K562 (cell line): ENCODE results near the gene CHD6. TPM values are rescaled to one million over a fixed set of nuclear protein-coding genes. Genes with fewer than 3 reads are reported as not detected.

ENCODE experiments used
- ATAC-seq: fragments of 200-7000 bp; cut with Tn5 transposase; 3 replicates; pipeline ENCODE4 v1.9.1; 2020; ENCODE audit warnings: moderate library complexity
- BruUV-seq: library from RNA; stranded (reverse); fragments of 400-500 nt; replicated peaks from 2 replicates; lab custom pipeline; 2021; lab: Mats Ljungman, UMichigan
- CTCF ChIA-PET: fragments of 300-600 bp; formaldehyde crosslinking; extraction: SDS; loops from one replicate; lab custom pipeline; 2021; ENCODE audit warnings: low intra/inter-chr PET ratio; lab: Yijun Ruan, JAX
- POLR2A ChIA-PET: fragments of 300-600, 350-650 bp; sonication (Branson Sonifier 250); formaldehyde crosslinking; extraction: SDS; loops from one replicate; lab custom pipeline; 2021; ENCODE audit warnings: antibody characterized with exemption, inconsistent platforms; lab: Yijun Ruan, JAX
- DNase-seq, 4 experiments: peaks; one replicate each; pipeline versions ENCODE4 v3.0.0 to v3.0.0-alpha.2; 2011 to 2018; ENCODE audit warnings: low spot score in 3 of 4, mixed read lengths in 3 of 4; ENCODE audit errors: extremely low read depth in 1 of 4
- FAIRE-seq: peaks from 2 replicates; lab custom pipeline; 2011; peaks lifted over from hg19 to GRCh38; lab: Jason Lieb, UNC
- H2AFZ ChIP-seq: 2 replicates; pipeline ENCODE4 v1.6.0; 2011; ENCODE audit warnings: low read depth, low read length, control low read depth, inconsistent platforms
- H3K27ac ChIP-seq: fragments of 200-600 bp; 3 replicates; pipeline ENCODE4 v1.8.0; 2011; ENCODE audit warnings: low read depth, mild to moderate bottlenecking, control low read depth, inconsistent platforms, low read length, moderate library complexity, mixed read lengths; ENCODE audit errors: extremely low read depth
- H3K27me3 ChIP-seq, 2 experiments: fragments of 300-600 bp in 1 of 2; 2 replicates in 1 of 2; 3 replicates in 1 of 2; pipeline versions ENCODE4 v1.6.0 to v1.8.0; 2011; ENCODE audit warnings: inconsistent platforms in 2 of 2, low read length in 2 of 2, mild to moderate bottlenecking in 1 of 2, mixed read lengths in 1 of 2, moderate library complexity in 1 of 2; ENCODE audit not compliant: control insufficient read depth in 2 of 2, insufficient read depth in 2 of 2
- H3K36me3 ChIP-seq: fragments of 300-600 bp; 3 replicates; pipeline ENCODE4 v1.8.0; 2011; ENCODE audit warnings: mild to moderate bottlenecking, low read length, inconsistent platforms; ENCODE audit not compliant: control insufficient read depth, insufficient read depth
- H3K4me1 ChIP-seq, 2 experiments: fragments of 200-600 bp in 1 of 2; replicated peaks in 1 of 2; 2 replicates in 1 of 2; 3 replicates in 1 of 2; pipeline versions ENCODE4 v1.5.1 to v1.8.0; 2011; ENCODE audit warnings: inconsistent platforms in 2 of 2, low read length in 2 of 2, mild to moderate bottlenecking in 1 of 2, mixed read lengths in 1 of 2, moderate library complexity in 1 of 2; ENCODE audit not compliant: control insufficient read depth in 2 of 2, insufficient read depth in 2 of 2
- H3K4me2 ChIP-seq: 2 replicates; pipeline ENCODE4 v1.6.1; 2011; ENCODE audit warnings: low read length, control low read depth, inconsistent platforms, mixed read lengths; ENCODE audit not compliant: insufficient read depth
- H3K4me3 ChIP-seq: fragments of 200-600 bp; sonication (generic), shearing (Covaris generic); 2 replicates; pipeline ENCODE4 v1.5.1; 2016; ENCODE audit warnings: control low read depth, inconsistent platforms
- H3K79me2 ChIP-seq: fragments of 200-600 bp; 3 replicates; pipeline ENCODE4 v1.8.0; 2011; ENCODE audit warnings: low read length, inconsistent platforms; ENCODE audit not compliant: control insufficient read depth, insufficient read depth
- H3K9ac ChIP-seq, 2 experiments: 2 replicates each; pipeline versions ENCODE4 v1.6.0 to v1.6.1; 2011; ENCODE audit warnings: low read depth in 2 of 2, low read length in 2 of 2, control low read depth in 1 of 2, inconsistent platforms in 1 of 2, mild to moderate bottlenecking in 1 of 2, mixed read lengths in 1 of 2; ENCODE audit not compliant: insufficient read depth in 1 of 2
- H3K9me1 ChIP-seq: one replicate; pipeline ENCODE4 v1.6.0; 2011; ENCODE audit warnings: inconsistent platforms, mild to moderate bottlenecking, low read length, moderate library complexity; ENCODE audit not compliant: control insufficient read depth, insufficient read depth
- H3K9me3 ChIP-seq: replicated peaks from 2 replicates; pipeline ENCODE4 v1.5.1; 2011; ENCODE audit warnings: low read depth, low read length, inconsistent platforms; ENCODE audit not compliant: control insufficient read depth, insufficient read depth
- H4K20me1 ChIP-seq: replicated peaks from 2 replicates; pipeline ENCODE4 v1.6.1; 2011; ENCODE audit warnings: low read length, inconsistent platforms, mixed read lengths; ENCODE audit not compliant: control insufficient read depth, insufficient read depth
- ATF6 ChIP-seq: sonication (generic); formaldehyde crosslinking; IDR thresholded peaks from 2 replicates; pipeline ENCODE4 v1.4.0; 2020; ENCODE audit warnings: mild to moderate bottlenecking, missing genetic modification reagents
- BHLHE40 ChIP-seq: IDR thresholded peaks from 2 replicates; pipeline ENCODE4 v1.6.1; 2011; ENCODE audit warnings: low read length, improper control_type of control experiment
- CEBPB ChIP-seq: fragments of 450-650 bp; IDR thresholded peaks from 2 replicates; pipeline ENCODE4 v1.6.1; 2016; ENCODE audit warnings: missing genetic modification characterization, missing compliant biosample characterization
- CEBPG ChIP-seq, 3 experiments: fragments of 200-800 bp in 1 of 3; sonication (Bioruptor generic) in 1 of 3; sonication (generic) in 1 of 3; formaldehyde crosslinking in 1 of 3; IDR thresholded peaks in 2 of 3; conservative IDR thresholded peaks in 1 of 3; 2 replicates each; pipeline versions ENCODE4 v1.6.1 to v1.8.0; 2016 to 2022; ENCODE audit warnings: missing compliant biosample characterization in 2 of 3, missing genetic modification characterization in 2 of 3, mild to moderate bottlenecking in 1 of 3, missing genetic modification reagents in 1 of 3
- FOXP1 ChIP-seq: sonication (generic); formaldehyde crosslinking; IDR thresholded peaks from 2 replicates; pipeline ENCODE4 v1.8.0; 2022; ENCODE audit warnings: mild to moderate bottlenecking, missing genetic modification reagents
- HDAC1 ChIP-seq, 2 experiments: fragments of 450-650 bp; IDR thresholded peaks; 2 replicates each; pipeline ENCODE4 v1.6.1; 2016 to 2017; ENCODE audit warnings: inconsistent platforms in 1 of 2, mild to moderate bottlenecking in 1 of 2, moderate library complexity in 1 of 2
- MEIS2 ChIP-seq: fragments of 450-650 bp; IDR thresholded peaks from 2 replicates; pipeline ENCODE4 v1.6.1; 2014; ENCODE audit warnings: mild to moderate bottlenecking; ENCODE audit not compliant: partially characterized antibody
- RBFOX2 ChIP-seq: fragments of 200-400 bp; formaldehyde crosslinking; IDR thresholded peaks from 2 replicates; pipeline ENCODE4 v1.6.1; 2017; ENCODE audit warnings: low read depth, mild to moderate bottlenecking, low read length, moderate library complexity
- SAFB ChIP-seq: fragments of 200-400 bp; formaldehyde crosslinking; IDR thresholded peaks from 2 replicates; pipeline ENCODE4 v1.6.1; 2017; ENCODE audit warnings: low read depth, low read length, borderline replicate concordance
- TAF1 ChIP-seq: IDR thresholded peaks from 2 replicates; pipeline ENCODE4 v1.6.1; 2011; ENCODE audit warnings: mild to moderate bottlenecking, low read length, moderate library complexity; ENCODE audit not compliant: insufficient read depth, control insufficient read depth, severe bottlenecking; ENCODE audit errors: extremely low read depth
- USF2 ChIP-seq: sonication (generic); formaldehyde crosslinking; IDR thresholded peaks from 2 replicates; pipeline ENCODE4 v1.5.0; 2020; ENCODE audit warnings: missing genetic modification reagents
- ZNF174 ChIP-seq: fragments of 250-450 bp; sonication (Bioruptor Pico); IDR thresholded peaks from 2 replicates; pipeline ENCODE4 v1.4.0; 2020; ENCODE audit warnings: mild to moderate bottlenecking
- ZNF696 ChIP-seq: fragments of 250-450 bp; sonication (Bioruptor Pico); conservative IDR thresholded peaks from 2 replicates; pipeline ENCODE4 v1.4.0; 2020; ENCODE audit warnings: mild to moderate bottlenecking, moderate library complexity
- whole genome bisulfite sequencing: fragments of 100-300 bp; shearing (Covaris generic); methylation state at CpG from one replicate; pipeline ENCODE4 v1.1.6; 2016; ENCODE audit warnings: low coverage, mixed read lengths; ENCODE audit not compliant: insufficient coverage; ENCODE audit errors: missing lambda C conversion rate; 5-methylcytosine and 5-hydroxymethylcytosine counted together
- in situ Hi-C: fragments of 300-500 bp; cut with MboI; formaldehyde crosslinking; loops from 4 replicates; pipeline ENCODE4 v1.15.0; 2018; ENCODE audit warnings: inconsistent platforms, mixed read lengths
- intact Hi-C: fragments of 100-400 bp; cut with micrococcal nuclease; formaldehyde crosslinking; loops from 2 replicates; pipeline ENCODE4 v1.14.2; 2022
- polyA plus RNA-seq, 8 experiments: library from polyadenylated mRNA; depleted of rRNA in 4 of 8; stranded (reverse) in 5 of 8; unstranded in 3 of 8; fragments of >200 nt; fragmentation: Nextera tagmentation in 2 of 8; fragmentation: Illumina TruSeq in 1 of 8; extraction: Ambion mirVana in 2 of 8; extraction: Trizol in 1 of 8; gene quantifications; 2 replicates each; pipeline versions ENCODE4 v1.2.1 to v1.2.3, GENCODE V29; 2011 to 2014; ENCODE audit warnings: inconsistent platforms in 1 of 8, missing spikeins in 1 of 8
- total RNA-seq, 7 experiments: library from RNA; depleted of rRNA in 6 of 7; stranded (reverse); fragments of >200 nt in 6 of 7; fragmentation: Illumina TruSeq in 2 of 7; extraction: Trizol in 2 of 7; gene quantifications; 2 replicates each; pipeline versions ENCODE4 v1.2.1 to v1.2.3, GENCODE V29; 2011 to 2021; ENCODE audit warnings: low replicate concordance in 1 of 7
- TF ChIP-seq, protein P1 (sequence below): IDR thresholded peaks from 3 replicates; pipeline ENCODE4 v1.6.1; 2011; ENCODE audit warnings: borderline replicate concordance, mild to moderate bottlenecking, moderate library complexity; ENCODE audit not compliant: insufficient read length; ENCODE audit errors: extremely low read depth

CHD6 gene
- total and polyA plus RNA-seq, 9 of the 15 experiments (the other 6 are each of a cell fraction or from before 2014, with no cell fraction given) = 3.9 to 24.2 (median 12.8) TPM

GRCh38 chr20:41616228-41616627 is 1.9 kb downstream of the CHD6 start:
- CTCF ChIA-PET = no interaction called here
- Histone ChIP-seq H3K4me2 (no peak overlapping the region), H3K9me1 (no peaks in the 10 kb centered on the region), H2AFZ (no peak overlapping the region), H3K27ac (no peak overlapping the region), H3K4me1 (peaks cover 5 to 17% of the 10 kb centered on the region in 2 experiments), H3K4me3 (no peak overlapping the region), H3K79me2 (peaks cover 65% of the 10 kb centered on the region), H4K20me1 (peaks cover 5% of the 10 kb centered on the region), H3K9ac (no peak overlapping the region), H3K9me3 (no peaks in the 10 kb centered on the region), H3K27me3 (no peaks in the 10 kb centered on the region), H3K36me3 (no peaks in the 10 kb centered on the region)
- in situ Hi-C loops = no loop called here
- no peak for ATAC-seq
- no peak for FAIRE-seq
- BruUV-seq = no TSS peak
- no peak for TF ChIP-seq HDAC1 (IDR thresholded peaks at IDR 0.05)
- no peak for TF ChIP-seq ATF6 (CRISPR knock-in tag)
- TF ChIP-seq BHLHE40 = no peak
- TF ChIP-seq USF2 (CRISPR knock-in tag) = no peak
- TF ChIP-seq CEBPG (CRISPR knock-in tag; IDR thresholded peaks at IDR 0.05) = peak; percentile 42; the same call in 1 of the 2 replicates
- peak; percentile 38 to 60; a peak in 2 of 4 replicates for TF ChIP-seq CEBPG (tag; conservative IDR thresholded peaks at IDR 0.05 in 1 of 2, IDR thresholded peaks at IDR 0.05 in 1 of 2)
- TF ChIP-seq, protein P1, sequence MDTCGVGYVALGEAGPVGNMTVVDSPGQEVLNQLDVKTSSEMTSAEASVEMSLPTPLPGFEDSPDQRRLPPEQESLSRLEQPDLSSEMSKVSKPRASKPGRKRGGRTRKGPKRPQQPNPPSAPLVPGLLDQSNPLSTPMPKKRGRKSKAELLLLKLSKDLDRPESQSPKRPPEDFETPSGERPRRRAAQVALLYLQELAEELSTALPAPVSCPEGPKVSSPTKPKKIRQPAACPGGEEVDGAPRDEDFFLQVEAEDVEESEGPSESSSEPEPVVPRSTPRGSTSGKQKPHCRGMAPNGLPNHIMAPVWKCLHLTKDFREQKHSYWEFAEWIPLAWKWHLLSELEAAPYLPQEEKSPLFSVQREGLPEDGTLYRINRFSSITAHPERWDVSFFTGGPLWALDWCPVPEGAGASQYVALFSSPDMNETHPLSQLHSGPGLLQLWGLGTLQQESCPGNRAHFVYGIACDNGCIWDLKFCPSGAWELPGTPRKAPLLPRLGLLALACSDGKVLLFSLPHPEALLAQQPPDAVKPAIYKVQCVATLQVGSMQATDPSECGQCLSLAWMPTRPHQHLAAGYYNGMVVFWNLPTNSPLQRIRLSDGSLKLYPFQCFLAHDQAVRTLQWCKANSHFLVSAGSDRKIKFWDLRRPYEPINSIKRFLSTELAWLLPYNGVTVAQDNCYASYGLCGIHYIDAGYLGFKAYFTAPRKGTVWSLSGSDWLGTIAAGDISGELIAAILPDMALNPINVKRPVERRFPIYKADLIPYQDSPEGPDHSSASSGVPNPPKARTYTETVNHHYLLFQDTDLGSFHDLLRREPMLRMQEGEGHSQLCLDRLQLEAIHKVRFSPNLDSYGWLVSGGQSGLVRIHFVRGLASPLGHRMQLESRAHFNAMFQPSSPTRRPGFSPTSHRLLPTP = no peak
- TF ChIP-seq ZNF174 (CRISPR knock-in tag) = no peak
- no peak for TF ChIP-seq MEIS2
- TF ChIP-seq RBFOX2 = peak; percentile 16; the same call in 1 of the 2 replicates
- TF ChIP-seq SAFB = no peak
- no peak for TF ChIP-seq ZNF696 (CRISPR knock-in tag)
- TF ChIP-seq FOXP1 = no peak
- no peak for TF ChIP-seq TAF1
- TF ChIP-seq CEBPB (tag) = peak; percentile 89
- no peak for DNase-seq
- POLR2A ChIA-PET = interaction anchor here (0.6 kb wide), 1 partner anchor 78 kb away, joined by 3 read pairs; no protein-coding TSS in a partner anchor
- intact Hi-C loops = loop anchor here (5.0 to 10.0 kb wide), 2 partner anchors 76 to 271 kb away; partner anchors contain the start of gene LPIN3
- WGBS = 34% methylated on average over 4 of the region's 4 CpGs
